Adrenal gland (tissue), 5 donors: ENCODE data around the gene PIK3AP1.

ENCODE experiments used
- POLR2A ChIP-seq, 2 donors: fragments of 450-650 bp; IDR thresholded peaks; one replicate each; pipeline ENCODE4 v1.6.1; 2017; ENCODE audit warnings: antibody characterized with exemption in 2 of 2, mild to moderate bottlenecking in 2 of 2, moderate library complexity in 1 of 2
- TF ChIP-seq, protein P1 (sequence below), 6 experiments: fragments of 450-650 bp in 4 of 6; fragments of 200-600 bp in 2 of 6; sonication (generic) in 1 of 6; IDR thresholded peaks; 1 replicate in 5 of 6; 2 replicates in 1 of 6; pipeline versions ENCODE4 v1.5.1 to v1.8.0; 2016 to 2021; ENCODE audit warnings: antibody characterized with exemption in 6 of 6, mild to moderate bottlenecking in 2 of 6, moderate library complexity in 1 of 6
- donor health status: DM: no; HTN: no; CAD: no.

DNA sequence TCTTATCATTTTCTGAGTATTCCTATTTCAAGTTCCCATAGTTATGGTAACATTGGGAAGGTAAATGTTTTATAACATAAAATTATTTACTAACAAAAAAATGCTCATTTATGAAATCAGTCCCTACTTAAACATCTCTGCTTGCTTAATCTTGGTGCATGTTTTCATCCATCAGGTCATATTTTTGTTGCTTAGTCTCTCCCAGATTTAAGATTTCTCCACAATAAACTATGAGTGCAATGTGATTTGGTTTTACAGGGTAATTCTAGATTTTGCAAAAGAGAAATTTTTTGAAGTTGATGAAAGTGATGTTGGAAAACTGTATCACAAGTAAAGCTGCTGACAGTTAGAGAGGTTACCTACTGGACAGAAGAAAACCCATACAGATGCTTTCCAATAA, 28.6 kb downstream of the PIK3AP1 start:
- TF ChIP-seq, protein P1, sequence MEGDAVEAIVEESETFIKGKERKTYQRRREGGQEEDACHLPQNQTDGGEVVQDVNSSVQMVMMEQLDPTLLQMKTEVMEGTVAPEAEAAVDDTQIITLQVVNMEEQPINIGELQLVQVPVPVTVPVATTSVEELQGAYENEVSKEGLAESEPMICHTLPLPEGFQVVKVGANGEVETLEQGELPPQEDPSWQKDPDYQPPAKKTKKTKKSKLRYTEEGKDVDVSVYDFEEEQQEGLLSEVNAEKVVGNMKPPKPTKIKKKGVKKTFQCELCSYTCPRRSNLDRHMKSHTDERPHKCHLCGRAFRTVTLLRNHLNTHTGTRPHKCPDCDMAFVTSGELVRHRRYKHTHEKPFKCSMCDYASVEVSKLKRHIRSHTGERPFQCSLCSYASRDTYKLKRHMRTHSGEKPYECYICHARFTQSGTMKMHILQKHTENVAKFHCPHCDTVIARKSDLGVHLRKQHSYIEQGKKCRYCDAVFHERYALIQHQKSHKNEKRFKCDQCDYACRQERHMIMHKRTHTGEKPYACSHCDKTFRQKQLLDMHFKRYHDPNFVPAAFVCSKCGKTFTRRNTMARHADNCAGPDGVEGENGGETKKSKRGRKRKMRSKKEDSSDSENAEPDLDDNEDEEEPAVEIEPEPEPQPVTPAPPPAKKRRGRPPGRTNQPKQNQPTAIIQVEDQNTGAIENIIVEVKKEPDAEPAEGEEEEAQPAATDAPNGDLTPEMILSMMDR (IDR thresholded peaks at IDR 0.05): no peak
- no peak for TF ChIP-seq POLR2A (IDR thresholded peaks at IDR 0.05)
